GM03348 (cell line): Measurements from ENCODE around the gene TMEM72.

Experiments
- DNase-seq: peaks from one replicate; pipeline ENCODE4 v3.0.0; 2012; ENCODE audit warnings: low spot score

Gene TMEM72

DNA sequence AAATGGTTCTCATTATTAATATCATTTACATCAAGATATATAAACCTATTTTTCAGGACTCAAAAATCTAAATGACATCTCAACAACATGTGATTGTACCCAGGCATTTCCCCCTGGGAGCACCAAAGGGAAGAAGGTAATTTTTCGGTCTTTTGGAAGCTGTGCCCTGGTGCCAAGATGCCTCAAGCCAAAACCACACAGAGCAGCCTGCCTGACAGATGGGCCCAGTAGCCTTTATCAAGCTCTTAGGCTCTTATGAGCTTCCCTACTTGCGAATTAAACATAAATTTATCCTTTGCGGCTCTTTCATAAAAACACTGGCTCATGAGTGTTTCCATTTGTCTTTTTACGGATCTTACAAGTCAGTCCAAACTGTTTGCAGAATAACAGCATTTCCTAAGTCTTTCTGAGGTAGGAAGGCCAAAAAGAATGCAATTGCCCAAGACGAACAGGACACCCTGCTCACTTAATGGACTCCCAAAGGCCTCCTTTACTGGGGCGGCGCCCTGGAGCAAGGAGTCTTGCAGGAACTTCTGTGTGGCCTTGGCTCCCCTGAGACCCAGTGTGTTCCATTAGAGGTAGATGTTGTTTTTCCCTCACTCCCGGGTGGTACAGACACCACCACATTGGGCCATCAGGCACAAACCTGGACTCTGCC, 44.4 kb downstream of the TMEM72 start:
- DNase-seq = no peak

DNA sequence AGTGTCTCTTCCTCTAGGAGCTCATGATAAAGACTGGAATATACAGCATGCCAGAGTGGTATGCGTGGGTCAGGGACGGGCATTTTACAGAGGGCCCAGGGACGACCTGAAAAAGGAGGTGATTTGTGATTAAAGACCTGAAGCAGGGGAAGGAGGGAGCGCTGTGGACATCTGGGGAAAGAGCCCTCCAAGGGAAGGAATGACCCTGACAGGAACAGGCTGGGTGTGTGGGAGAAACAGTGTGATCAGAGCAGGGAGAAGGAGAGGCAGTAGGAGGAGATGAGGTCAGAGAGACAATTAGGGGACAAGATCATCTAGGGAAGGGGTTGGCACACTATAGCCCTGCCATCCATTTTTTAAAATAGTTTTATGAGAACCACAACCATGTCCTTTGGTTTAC, 45.1 kb downstream of the TMEM72 start:
- DNase-seq = no peak

DNA sequence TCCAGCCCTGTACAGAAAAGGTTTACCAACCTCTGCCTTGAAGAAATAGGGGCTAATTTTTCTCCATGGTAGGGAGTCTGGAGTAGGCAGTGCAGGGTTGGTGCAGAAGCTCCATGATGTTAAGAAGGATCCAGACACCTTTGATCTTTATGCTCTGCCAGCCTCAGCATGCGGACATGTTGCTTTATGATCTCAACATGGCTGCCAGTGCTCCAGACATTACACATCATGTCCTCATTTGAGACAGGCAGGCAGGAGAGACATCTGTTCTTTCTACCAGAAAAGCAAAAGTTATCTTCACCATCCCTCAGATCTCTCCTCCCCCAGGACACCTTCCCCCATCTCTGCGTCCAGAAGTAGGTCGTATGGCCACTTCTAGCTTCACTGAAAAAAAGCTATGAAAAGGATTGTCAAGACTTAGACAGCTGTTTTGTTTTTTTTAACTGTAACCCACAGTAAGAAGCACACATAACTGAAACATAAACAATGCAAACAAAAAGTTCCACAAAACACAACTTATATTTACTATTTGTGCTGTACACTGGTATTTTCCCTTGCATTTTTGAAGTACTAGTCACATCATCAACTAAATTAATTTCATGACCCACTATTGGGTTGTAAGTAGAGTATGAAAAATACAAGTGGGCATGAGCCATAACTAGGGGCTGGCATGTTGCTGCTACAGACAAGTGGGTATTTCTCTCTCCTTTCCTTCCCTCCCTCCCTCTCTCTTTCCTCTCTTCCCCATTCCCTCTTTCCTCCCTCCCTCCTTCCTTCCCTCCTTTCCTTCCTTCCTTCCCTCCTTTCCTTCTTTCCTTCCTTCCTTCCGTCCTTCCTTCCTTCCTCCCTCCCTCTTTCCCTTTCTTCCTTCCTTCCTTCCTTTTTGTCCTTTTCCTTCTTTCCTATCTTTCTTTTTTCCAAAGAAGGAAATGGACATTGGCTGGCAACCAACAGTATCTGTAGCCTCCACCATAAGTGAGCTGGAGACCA, 45.9 kb downstream of the TMEM72 start:
- DNase-seq = no peak

DNA sequence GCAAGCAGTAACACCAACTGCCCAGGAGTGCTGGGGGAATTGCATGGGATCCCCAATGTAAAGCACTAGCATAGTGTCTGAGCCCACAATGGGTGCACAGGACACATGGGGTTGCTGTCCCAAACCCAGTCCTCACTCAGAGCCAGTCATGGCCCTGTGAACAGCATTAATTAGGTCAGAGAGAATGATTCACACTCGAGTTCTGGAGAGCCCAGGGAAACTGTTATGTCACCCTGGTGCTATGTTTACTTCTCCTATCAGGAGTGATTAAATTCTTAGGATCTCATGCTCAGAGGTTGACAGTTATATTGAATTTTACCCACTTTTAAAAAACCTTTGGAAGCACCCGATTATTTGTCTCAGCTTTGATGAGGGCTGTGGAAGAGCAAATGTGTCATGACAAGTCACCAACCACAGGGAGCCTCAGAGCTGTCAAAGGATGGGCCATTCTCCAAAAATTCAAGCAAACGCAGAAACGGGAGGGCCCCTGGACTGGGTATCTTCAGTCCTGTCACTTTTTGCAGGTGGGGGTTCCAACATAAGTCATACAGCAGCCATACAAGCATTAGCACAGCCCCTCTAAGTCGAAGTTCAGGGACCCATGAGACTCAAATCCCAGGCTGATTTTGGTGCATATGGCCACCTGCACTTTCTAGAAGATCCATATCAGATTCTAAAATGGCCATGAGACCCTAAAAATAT, 47.2 kb downstream of the TMEM72 start:
- peak; percentile 65 for DNase-seq

DNA sequence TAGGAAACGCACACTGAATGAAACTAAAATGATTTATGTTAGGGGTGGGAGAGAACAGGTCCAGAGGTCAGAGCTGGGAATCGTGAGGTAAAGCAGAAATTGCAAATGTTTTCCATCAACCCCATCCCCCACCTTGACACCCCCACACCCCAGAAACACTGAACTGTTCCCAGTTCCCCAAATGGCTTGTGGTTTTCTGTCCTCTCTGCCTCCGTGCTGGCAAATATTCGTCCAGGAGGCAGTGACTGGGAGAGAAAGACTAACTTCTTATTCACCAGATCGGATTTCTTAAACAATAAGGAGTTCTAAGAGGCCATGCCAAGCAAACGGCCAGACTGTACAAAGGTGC, 47.7 kb downstream of the TMEM72 start:
- no peak for DNase-seq

DNA sequence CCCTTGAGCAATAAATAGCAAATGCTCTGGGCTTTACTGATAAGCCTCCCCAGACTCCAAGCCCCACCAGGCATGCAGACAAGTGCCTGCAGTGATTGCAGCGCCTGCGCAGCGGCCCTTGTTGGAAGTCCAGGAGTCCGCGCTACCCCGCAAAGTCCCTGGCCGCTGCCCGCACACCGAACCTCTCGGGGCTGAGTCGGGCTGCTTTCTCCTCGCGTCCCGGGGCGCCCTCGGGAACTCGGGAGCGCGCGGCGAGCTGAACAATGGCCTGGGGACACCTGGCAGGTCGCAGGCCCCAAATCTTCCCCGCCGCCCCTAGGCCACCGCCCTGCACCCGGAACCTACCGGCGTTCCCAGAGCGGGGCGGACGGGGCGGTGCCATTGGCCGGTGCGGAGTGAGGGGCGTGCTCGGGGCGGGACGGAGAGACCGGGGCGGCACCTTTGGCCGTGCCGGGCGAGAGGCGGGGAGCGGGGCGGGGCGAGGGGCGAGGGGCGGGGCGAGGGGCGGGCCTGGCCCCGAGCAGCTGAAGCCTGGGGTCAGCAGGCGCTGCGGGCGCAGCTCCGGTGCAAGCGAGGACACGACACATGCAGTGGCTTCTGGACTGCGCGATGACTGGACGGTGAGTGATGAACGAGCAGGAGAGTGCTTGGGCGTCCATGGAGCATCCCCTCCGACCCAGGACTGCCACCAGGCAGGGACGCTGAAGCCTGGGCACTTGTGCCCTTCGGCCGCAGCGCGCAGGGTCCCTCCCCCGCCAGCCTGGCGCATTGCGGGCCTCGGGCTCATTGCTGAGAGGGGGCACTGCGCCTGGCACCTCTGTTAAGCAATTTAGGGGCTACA, 48.3 kb downstream of the TMEM72 start, which contains the start of gene RASSF4:
Gene RASSF4 (plus strand): TSS at position 556 of the 841 bp plus-strand sequence. CDS start 10,401 bp downstream, outside the sequence.
- peak; percentile 99 for DNase-seq

DNA sequence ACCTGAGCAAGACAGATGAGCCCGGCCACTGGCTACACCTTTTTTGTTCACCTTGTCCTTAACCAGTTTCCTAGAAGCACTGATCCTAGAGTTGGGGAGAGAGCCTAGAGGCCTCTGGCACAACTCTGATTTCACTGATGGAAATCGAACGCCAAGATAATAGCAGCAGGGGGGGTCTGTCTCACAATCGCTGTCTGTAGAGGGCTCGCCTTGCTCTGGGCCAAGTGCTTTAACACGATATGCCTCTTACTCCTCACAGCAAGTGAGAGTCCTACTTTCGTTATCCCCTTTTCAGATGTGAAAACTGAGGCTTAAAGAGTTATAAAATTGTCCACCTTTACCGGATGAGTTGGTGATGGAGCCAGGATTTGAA, 48.9 kb downstream of the TMEM72 start:
- no peak for DNase-seq

DNA sequence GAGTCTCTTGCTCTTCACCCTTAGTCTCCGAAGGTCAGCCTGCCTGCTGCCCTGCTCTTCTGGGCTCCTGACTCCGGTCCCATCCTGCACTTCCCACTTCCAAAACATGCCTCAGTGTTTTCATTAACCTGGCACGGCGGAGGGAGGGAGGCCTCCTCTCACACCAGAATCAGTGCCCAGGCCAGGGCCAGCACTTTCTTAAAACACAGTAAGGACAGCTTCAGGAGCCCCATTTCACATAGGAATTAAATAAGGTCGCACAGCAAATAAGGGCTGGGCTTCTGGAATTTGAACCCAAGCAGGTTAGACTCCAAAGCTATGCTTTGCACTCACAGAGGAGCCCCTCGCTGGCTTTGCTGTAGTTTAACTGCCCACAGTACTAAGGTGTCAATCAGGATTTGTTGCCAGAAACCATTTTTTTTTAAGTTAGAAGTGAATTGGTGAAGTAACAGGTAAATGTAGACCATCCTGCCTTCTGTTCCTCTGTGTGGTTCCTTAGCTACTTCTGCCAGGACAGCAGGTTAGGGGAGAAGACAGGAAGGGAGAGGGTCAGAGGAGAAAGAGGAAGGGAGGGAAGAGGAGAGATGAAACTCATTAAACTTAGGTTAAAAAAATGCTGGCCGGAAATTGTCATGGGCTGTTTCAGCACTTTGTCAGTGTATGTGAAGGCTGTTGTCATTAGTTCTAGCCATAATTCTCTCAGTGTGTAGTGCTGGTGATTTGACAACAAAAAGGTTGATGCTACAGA, 49.5 kb downstream of the TMEM72 start:
- no peak for DNase-seq

DNA sequence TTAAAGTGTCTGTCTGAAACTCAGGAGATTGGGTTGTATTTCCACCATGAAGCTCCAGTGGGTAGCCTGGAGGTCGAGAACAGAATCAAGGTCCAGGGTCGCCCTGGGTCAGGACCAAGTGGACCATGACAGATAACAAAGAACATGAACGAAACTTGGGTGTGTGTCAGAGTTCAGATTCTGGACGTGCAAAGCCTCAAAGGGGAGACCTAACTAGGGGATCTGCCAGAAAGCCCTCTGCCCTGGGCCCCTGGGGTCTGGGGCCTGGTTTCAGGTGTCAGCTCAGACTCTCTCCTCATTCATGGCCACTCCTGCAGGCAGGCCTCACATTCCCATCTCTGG, 50.1 kb downstream of the TMEM72 start:
- DNase-seq = no peak

DNA sequence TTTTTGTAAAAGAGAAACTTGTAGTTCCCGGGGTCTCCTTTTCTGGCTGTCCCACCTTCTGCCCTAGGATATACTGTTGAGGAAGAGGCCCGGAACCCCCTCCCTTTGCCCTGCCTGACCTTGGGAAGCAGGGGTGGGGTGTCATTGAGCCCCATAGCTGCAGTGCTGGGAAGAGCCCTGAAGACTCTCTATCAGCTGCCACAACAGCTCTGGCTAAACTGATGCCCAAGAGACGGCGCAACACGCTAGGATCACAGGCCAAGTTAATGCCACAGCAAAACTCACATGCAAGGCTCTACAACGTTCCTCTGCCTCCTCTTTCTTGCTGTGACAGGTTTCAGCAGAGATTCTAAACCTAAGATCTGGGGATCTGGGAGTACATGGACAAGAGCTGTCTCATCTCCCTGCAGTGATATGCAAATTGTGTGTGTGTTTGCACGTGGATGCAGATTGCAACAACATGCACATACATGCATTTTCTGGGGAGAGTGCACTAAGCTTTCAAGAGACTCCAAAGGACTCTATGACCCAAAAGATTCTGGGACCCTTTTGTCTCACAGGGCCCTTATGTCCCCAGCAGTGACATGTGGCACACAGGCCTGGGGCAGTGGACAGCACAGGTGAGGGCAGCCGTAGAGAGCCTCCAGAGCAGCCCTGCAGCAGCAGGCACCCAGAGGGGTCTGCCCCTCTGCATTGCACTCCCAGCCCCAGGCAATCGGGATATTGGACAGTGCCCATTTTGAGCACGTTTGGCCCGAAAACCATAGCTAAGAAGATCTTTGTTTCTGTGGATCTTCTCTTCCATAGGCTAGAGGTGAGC, 51.0 kb downstream of the TMEM72 start:
- no peak for DNase-seq

DNA sequence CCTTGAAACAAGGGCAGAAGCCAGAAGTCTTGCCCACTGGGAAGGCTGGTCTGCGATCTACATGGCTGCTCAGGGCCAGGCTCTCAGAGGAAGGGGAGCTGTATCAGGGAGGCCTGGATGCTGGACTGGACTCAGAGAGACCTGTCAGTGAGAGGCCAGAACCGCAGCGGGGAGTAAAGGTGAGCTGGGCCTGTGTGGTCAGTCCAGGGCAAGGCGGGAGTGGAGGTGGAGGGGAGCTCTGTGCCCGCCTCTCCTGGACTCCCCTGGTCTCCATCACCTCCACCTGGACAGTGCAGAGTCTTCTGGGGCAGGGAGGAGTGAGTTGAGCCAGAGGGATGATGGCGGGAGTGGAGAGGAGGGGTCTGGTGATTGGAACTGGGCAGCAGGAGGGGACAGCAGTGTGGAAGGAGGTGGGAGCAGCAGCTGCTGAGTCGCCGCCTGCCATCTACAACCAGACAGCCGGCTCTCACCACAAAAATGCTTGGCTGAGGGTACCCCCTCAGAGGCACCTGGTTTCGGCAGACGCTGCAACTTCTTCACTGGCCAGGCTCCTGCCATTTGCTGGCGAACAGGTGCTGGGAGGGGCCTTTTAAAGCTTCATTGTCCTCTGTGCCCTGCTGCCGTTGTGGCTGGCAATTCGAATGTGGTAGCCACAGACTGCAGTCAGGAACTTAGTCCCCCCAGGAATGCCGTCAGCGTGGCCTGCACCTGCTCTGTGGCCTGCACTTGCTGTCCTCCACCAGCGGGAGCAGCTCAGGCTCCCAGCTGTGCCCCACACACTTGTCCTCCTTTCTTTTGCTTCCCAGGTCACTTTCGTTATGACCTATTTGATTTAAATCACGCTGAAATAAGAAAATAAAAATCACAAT, 52.0 kb downstream of the TMEM72 start:
- no peak for DNase-seq

DNA sequence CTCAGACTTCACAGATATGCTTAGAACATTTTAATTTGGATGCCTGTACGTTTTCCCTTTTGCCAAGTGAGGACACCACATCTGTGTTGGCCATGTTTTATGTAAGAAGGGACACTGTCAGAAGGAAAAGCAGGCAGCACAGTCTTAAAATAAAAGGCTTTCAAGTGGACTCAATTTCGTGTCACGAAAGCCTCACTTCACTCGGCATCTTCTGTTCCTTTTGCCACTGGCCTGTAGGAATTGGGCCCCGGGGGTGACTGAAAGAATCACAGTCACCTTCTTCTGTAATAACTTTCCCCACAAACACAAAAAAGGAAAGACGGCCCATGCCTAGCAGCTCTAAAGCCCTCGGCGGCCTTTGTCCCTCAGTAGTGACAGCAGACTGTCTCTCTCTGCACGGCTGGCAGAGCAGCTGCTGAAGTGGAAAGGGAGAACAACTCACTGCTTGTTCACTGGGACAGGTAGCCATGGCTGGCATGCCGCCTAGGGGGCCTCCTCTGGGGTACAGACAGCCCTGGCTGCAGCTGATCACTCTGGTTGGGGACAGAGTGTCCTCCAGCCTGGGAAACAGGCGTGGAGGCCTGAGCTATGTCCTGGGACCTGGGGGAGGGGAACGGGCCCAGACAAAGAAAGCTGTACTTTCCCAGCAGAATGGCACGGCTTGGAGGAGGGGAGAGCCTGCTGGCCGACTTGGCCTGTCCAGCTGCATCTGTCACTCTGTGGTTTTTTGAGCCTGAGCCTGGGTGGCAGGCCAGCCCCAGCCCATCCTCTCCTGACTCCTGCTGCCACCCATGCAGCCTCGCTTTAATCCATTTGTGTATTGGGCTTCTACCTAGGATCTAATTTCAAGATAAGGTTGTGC, 52.9 kb downstream of the TMEM72 start:
- no peak for DNase-seq

DNA sequence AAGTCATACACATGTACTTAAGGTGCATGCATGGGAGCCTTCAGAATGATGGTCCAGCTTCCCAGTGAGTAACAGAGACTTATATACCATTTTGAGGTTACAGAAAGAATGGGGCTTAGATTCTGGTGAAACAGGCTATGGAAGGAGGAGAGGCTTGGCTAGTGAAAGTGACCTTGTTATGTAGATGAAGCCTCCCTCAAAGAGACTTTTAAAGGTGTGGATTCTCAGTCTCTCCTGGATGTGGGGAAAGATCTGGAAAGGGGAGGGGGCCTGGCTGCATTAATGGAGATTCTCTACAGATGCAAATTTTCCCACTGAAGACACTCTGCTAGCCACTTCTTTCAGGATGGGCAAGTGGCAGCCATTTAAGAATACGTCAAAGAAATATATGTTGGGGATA, 54.0 kb downstream of the TMEM72 start:
- DNase-seq = no peak

DNA sequence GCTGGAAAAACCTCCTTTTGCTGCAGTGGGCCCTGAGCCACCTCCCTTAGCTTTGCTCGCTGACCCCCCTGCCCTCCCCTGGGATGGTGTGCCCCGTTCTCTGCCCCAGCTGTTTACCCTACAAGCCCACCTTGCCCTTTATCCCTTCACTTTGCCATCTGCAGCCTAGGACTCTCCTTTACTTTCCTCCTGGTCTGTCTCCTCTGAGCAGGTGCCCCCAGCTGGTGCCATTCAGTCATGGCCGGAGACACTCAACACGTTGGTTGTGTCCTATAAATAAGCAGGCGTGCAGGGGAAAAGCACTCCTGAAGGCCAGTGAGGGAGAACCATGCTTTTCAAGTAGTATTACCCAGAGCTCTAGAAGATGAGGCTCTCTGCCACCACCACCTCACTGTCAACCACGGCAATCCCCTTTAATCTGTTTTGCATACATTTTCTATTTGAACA, 54.5 kb downstream of the TMEM72 start:
- DNase-seq = no peak

DNA sequence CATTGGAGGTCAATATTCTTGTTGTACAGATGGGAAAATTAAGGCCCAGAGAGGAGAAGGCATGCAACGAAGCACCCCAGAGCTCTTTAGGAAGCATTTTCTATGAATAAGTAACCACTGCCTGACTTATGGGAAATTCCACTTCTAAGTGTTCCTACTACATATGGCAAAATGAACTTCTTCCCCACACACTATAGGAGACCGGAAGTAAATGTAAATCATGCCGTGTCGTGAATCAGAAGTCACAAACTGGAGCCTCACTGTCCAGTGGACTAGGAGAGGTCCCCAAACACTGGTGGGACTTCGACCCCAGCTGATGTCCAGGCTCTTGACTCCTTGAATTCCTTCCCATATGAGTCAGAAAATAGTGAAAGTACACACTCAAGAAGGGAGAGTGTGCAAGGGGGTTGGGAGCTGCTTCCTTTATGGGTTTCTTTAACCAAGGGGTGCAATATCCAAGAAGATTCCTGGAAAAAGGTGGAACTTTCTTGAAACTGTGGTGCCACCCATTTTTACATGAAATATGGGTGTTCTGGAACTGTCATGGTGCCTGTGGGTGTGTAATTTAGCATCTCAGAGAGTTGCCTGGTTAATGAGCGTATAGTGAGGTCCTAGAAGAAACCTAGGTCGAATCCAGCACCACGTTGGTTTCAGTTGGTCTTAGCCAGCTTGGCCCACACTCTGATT, 55.1 kb downstream of the TMEM72 start:
- DNase-seq = no peak

DNA sequence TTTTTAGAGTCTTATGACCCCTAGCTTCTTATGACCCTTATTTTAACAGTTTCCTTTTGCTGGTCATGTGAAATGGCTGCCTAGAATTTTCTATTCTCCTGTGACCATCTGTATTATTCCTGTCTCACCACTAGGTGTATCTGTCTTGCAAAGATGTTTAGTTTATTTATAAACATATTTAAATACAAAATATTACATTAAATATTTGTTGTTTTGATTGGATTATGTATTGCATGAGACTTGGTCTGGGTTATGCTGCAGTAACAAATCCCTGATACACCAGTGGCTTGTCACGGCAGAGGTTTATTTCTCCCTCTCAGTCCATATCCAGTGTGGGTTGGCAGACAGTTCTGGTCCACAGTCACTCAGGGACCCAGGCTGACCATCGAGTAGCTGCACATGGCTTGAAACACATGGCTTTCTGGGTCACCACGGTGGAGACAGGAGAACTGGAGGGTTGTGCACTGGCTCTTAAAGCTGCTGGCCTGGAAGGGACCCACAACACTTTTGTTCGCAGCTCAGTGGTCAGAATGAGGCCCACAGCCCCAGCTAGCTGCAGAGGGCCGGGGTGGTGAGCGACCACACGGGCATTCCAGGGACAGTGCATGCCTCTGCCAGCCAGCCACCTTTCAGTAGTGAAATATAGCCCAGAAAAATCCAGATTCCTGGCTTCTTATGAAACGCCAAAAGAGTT, 55.8 kb downstream of the TMEM72 start:
- DNase-seq = no peak

DNA sequence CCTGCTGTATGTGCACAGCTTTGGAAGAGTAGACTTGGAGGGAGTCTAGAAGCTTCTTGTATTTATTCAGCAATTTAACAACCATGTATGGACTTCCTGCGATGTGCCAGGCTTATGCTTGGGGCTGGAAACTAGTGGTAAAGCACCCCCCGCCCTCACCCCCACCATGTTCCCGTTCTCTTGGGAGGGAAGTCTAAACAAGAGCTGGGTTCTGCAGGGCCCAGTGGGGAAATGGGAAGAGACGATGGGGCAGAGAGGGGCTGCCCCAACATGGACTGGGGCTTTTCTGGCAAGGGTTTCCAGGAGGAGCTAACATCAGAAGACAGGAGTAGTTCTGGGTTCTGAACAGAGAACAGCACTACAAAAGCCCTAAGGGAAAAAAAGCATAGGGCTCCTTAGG, 56.5 kb downstream of the TMEM72 start:
- no peak for DNase-seq
